ENCODE data around the gene HMGXB4. TPM values are rescaled to one million over a fixed set of nuclear protein-coding genes. Genes with fewer than 3 reads are reported as not detected.

HMGXB4 gene
- total RNA-seq, 1 donor from 2014 or later: 16.7 TPM

GRCh38 chr22:35317680-35318290, 60.5 kb downstream of the HMGXB4 start:
- no peak overlapping the region for H3K27ac Mint-ChIP-seq (ENCODE audit: unreplicated experiment)
- Histone ChIP-seq H3K36me3 (ENCODE audit: insufficient read depth, low read length) (peaks cover 6% of the 10 kb centered on the region), H3K4me1 (ENCODE audit: insufficient read depth, low read length) (peaks cover 19% of the 10 kb centered on the region), H3K27ac (ENCODE audit: low read depth, low read length) (no peak overlapping the region), H3K27me3 (ENCODE audit: insufficient read depth, low read length) (no peaks in the 10 kb centered on the region), H3K9ac (ENCODE audit: low read length) (no peak overlapping the region), H3K9me3 (ENCODE audit: insufficient read depth, low read depth, low read length) (no peaks in the 10 kb centered on the region), H3K4me3 (ENCODE audit: insufficient read depth, low read depth, low read length) (no peak overlapping the region), H4K20me1 (ENCODE audit: insufficient read depth, low read length) (peaks cover 63% of the 10 kb centered on the region), H3K79me2 (ENCODE audit: insufficient read depth, low read length) (peaks cover 19% of the 10 kb centered on the region), H2AFZ (ENCODE audit: low read depth, low read length) (no peak overlapping the region), H3K4me2 (ENCODE audit: low read length) (no peak overlapping the region)
- peaks cover 25% of the 10 kb centered on the region for H3K36me3 Mint-ChIP-seq (ENCODE audit: low read depth, unreplicated experiment)
- H3K9me3 Mint-ChIP-seq (ENCODE audit: unreplicated experiment): no peaks in the 10 kb centered on the region
- FAIRE-seq: no peak
- H3K4me3 Mint-ChIP-seq (ENCODE audit: unreplicated experiment): no peak overlapping the region
- peaks cover 1% of the 10 kb centered on the region for H3K27me3 Mint-ChIP-seq (ENCODE audit: low read depth, unreplicated experiment)
- no peak for DNase-seq (ENCODE audit: low read depth)
- TF ChIP-seq CTCF (IDR thresholded peaks at IDR 0.05; ENCODE audit: insufficient read depth, low read depth, low read length) (no peak), EZH2 (IDR thresholded peaks at IDR 0.05; ENCODE audit: insufficient read depth, low read length) (no peak)
- peaks cover 16% of the 10 kb centered on the region for H3K4me1 Mint-ChIP-seq (ENCODE audit: low read depth, unreplicated experiment)

- H3K27me3 Mint-ChIP-seq (ENCODE audit: low read depth, unreplicated experiment): peaks cover 1% of the 10 kb centered on the region
- H3K9me3 Mint-ChIP-seq (ENCODE audit: unreplicated experiment): no peaks in the 10 kb centered on the region
- H3K27ac ChIP-seq (ENCODE audit: low read depth, low read length): no peak overlapping the region
- peaks cover 11% of the 10 kb centered on the region for H3K4me1 ChIP-seq (ENCODE audit: insufficient read depth, low read length)
- H3K27ac Mint-ChIP-seq (ENCODE audit: unreplicated experiment): no peak overlapping the region
- no peak overlapping the region for H3K9ac ChIP-seq (ENCODE audit: low read length)
- H2AFZ ChIP-seq (ENCODE audit: low read depth, low read length): no peak overlapping the region
- H3K4me1 Mint-ChIP-seq (ENCODE audit: low read depth, unreplicated experiment): peaks cover 10% of the 10 kb centered on the region
- H3K36me3 Mint-ChIP-seq (ENCODE audit: low read depth, unreplicated experiment): peaks cover 31% of the 10 kb centered on the region
- H3K36me3 ChIP-seq (ENCODE audit: insufficient read depth, low read length): peaks cover 9% of the 10 kb centered on the region
- H4K20me1 ChIP-seq (ENCODE audit: insufficient read depth, low read length): peaks cover 59% of the 10 kb centered on the region
- H3K4me2 ChIP-seq (ENCODE audit: low read length): no peak overlapping the region
- no peaks in the 10 kb centered on the region for H3K27me3 ChIP-seq (ENCODE audit: insufficient read depth, low read length)
- H3K4me3 Mint-ChIP-seq (ENCODE audit: unreplicated experiment): no peak overlapping the region
- peaks cover 19% of the 10 kb centered on the region for H3K79me2 ChIP-seq (ENCODE audit: insufficient read depth, low read length)
- H3K9me3 ChIP-seq (ENCODE audit: insufficient read depth, low read depth, low read length): no peaks in the 10 kb centered on the region
- no peak for DNase-seq (ENCODE audit: low read depth)
- no peak overlapping the region for H3K4me3 ChIP-seq (ENCODE audit: insufficient read depth, low read depth, low read length)
- TF ChIP-seq EZH2 (IDR thresholded peaks at IDR 0.05; ENCODE audit: insufficient read depth, low read length): no peak
- no peak for TF ChIP-seq CTCF (IDR thresholded peaks at IDR 0.05; ENCODE audit: insufficient read depth, low read depth, low read length)
- no peak for FAIRE-seq
Measured at GRCh38 chr22:35318346-35319215, 61.3 kb downstream of the HMGXB4 start.
